ENCODE results near the gene CD276.

CD276 gene

GRCh38 chr15:73754461-73754860, 70.3 kb downstream of the CD276 start:
- Mint-ChIP-seq H3K27me3 (peaks cover 43% of the 10 kb centered on the region), H3K9me3 (no peaks in the 10 kb centered on the region), H3K27ac (no peak overlapping the region), H3K4me1 (ENCODE audit: low read depth) (no peaks in the 10 kb centered on the region), H3K4me3 (no peak overlapping the region), H3K36me3 (ENCODE audit: low read depth) (no peaks in the 10 kb centered on the region)

- H3K4me3 Mint-ChIP-seq, result no peak overlapping the region
- no peaks in the 10 kb centered on the region for H3K4me1 Mint-ChIP-seq (ENCODE audit: low read depth)
- H3K27ac Mint-ChIP-seq, result no peak overlapping the region
- no peaks in the 10 kb centered on the region for H3K36me3 Mint-ChIP-seq (ENCODE audit: low read depth)
- no peaks in the 10 kb centered on the region for H3K9me3 Mint-ChIP-seq
- peaks cover 36% of the 10 kb centered on the region for H3K27me3 Mint-ChIP-seq
These were observed 71.3 kb downstream of the CD276 start for GRCh38 chr15:73755481-73755880.

DNA sequence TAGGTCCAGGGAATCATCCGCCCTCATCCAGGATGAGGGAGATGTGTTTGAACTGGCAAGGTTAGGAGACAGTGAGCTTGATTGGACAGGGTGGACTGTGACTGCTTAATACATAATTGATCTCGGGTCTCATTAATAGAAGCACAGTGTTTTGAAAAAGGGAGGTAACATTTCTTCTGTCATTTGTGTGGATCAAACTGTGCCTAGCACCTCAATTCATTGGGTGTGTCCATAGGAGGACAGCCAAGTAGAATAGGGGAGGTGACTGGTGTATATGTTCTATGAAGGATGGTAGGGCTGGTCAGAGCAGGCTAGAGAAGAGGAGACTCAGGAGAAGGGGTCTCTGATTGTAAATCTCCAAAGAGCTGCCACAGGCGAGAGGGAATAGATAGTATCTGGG, 71.8 kb downstream of the CD276 start:
- Mint-ChIP-seq H3K9me3 (no peaks in the 10 kb centered on the region), H3K4me1 (ENCODE audit: low read depth) (no peaks in the 10 kb centered on the region), H3K4me3 (no peak overlapping the region), H3K27me3 (peaks cover 32% of the 10 kb centered on the region), H3K36me3 (ENCODE audit: low read depth) (no peaks in the 10 kb centered on the region), H3K27ac (no peak overlapping the region)

GRCh38 chr15:73756390-73756789, 72.2 kb downstream of the CD276 start:
- Mint-ChIP-seq H3K4me1 (ENCODE audit: low read depth) (no peaks in the 10 kb centered on the region), H3K27me3 (peaks cover 30% of the 10 kb centered on the region), H3K36me3 (ENCODE audit: low read depth) (no peaks in the 10 kb centered on the region), H3K4me3 (no peak overlapping the region), H3K27ac (no peak overlapping the region), H3K9me3 (no peaks in the 10 kb centered on the region)

GRCh38 chr15:73756947-73757513, 72.8 kb downstream of the CD276 start:
- Mint-ChIP-seq H3K36me3 (ENCODE audit: low read depth) (no peaks in the 10 kb centered on the region), H3K27me3 (peaks cover 29% of the 10 kb centered on the region), H3K27ac (no peak overlapping the region), H3K4me3 (no peak overlapping the region), H3K4me1 (ENCODE audit: low read depth) (no peaks in the 10 kb centered on the region), H3K9me3 (no peaks in the 10 kb centered on the region)

DNA sequence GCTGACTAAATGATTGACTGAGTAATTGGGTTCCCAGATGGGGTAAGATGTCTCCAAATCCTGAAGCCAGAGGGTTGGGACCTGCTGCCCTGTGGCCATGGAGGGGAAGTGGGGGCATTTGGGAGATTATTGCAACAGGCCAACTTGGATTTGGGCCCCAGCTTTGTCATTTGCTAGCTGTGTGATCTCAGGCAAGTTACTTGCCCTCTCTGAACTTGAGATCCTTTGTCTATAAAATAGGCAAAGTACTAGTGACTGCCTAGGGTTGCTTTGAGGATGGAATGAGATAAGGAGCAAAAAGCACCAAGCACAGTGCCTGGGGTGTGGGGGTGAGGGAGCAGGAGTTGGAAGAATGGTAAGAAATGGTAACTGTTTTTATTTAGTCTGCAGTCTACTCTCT, 73.4 kb downstream of the CD276 start:
- H3K9me3 Mint-ChIP-seq, result no peaks in the 10 kb centered on the region
- H3K4me1 Mint-ChIP-seq (ENCODE audit: low read depth), result no peaks in the 10 kb centered on the region
- H3K36me3 Mint-ChIP-seq (ENCODE audit: low read depth), result no peaks in the 10 kb centered on the region
- no peak overlapping the region for H3K4me3 Mint-ChIP-seq
- peaks cover 29% of the 10 kb centered on the region for H3K27me3 Mint-ChIP-seq
- no peak overlapping the region for H3K27ac Mint-ChIP-seq

- H3K4me3 Mint-ChIP-seq, result no peak overlapping the region
- H3K36me3 Mint-ChIP-seq (ENCODE audit: low read depth), result no peaks in the 10 kb centered on the region
- no peaks in the 10 kb centered on the region for H3K4me1 Mint-ChIP-seq (ENCODE audit: low read depth)
- no peak overlapping the region for H3K27ac Mint-ChIP-seq
- peaks cover 30% of the 10 kb centered on the region for H3K27me3 Mint-ChIP-seq
- H3K9me3 Mint-ChIP-seq, result no peaks in the 10 kb centered on the region
These were observed 74.3 kb downstream of the CD276 start for GRCh38 chr15:73758461-73758860.

GRCh38 chr15:73760330-73761329, 76.4 kb downstream of the CD276 start:
- Mint-ChIP-seq H3K4me3 (no peak overlapping the region), H3K27me3 (peaks cover 17% of the 10 kb centered on the region), H3K4me1 (ENCODE audit: low read depth) (no peaks in the 10 kb centered on the region), H3K27ac (no peak overlapping the region), H3K36me3 (ENCODE audit: low read depth) (no peaks in the 10 kb centered on the region), H3K9me3 (no peaks in the 10 kb centered on the region)

DNA sequence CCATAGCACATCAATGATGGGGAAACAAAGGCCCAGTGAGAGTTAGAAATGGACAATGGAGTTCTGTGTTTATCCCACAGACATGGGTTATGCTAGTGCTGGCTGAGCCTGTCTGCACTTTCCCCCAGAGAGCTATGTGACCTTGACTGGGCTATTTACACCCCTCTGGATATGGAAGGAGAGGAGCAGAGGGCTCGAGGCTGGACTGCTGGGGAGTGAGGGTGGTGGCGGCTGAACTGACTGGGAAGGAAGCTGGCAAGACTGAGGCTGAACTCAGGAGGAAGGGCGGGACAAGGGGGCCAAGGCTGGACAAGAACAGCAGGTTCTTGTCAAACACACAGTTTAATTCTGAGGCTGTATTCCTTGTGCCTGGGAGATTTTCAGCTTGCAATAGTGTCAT, 79.7 kb downstream of the CD276 start:
- no peaks in the 10 kb centered on the region for H3K9me3 Mint-ChIP-seq
- no peaks in the 10 kb centered on the region for H3K4me1 Mint-ChIP-seq (ENCODE audit: low read depth)
- H3K36me3 Mint-ChIP-seq (ENCODE audit: low read depth), result no peaks in the 10 kb centered on the region
- no peak overlapping the region for H3K4me3 Mint-ChIP-seq
- H3K27ac Mint-ChIP-seq, result no peak overlapping the region
- peaks cover 19% of the 10 kb centered on the region for H3K27me3 Mint-ChIP-seq
